ES-I3 (cell line): ENCODE data around the gene FAM107B.

Source experiments
- H3K36me3 ChIP-seq: 2 replicates; pipeline ENCODE4 v1.6.1; 2013; ENCODE audit warnings: mild to moderate bottlenecking, low read length, control low read depth, moderate library complexity; ENCODE audit not compliant: insufficient read depth
- H3K4me1 ChIP-seq: 2 replicates; pipeline ENCODE4 v1.6.1; 2013; ENCODE audit warnings: mild to moderate bottlenecking, control low read depth, low read length; ENCODE audit not compliant: insufficient read depth
- H3K9ac ChIP-seq: 2 replicates; pipeline ENCODE4 v1.6.1; 2013; ENCODE audit warnings: low read depth, mild to moderate bottlenecking, low read length, moderate library complexity
- H3K9me3 ChIP-seq: 2 replicates; pipeline ENCODE4 v1.6.1; 2013; ENCODE audit warnings: mild to moderate bottlenecking, low read length, moderate library complexity; ENCODE audit not compliant: control insufficient read depth, insufficient read depth

Gene FAM107B

GRCh38 chr10:14583967-14584366, 190.7 kb downstream of the FAM107B start:
- no peak overlapping the region for H3K9ac ChIP-seq
- no peaks in the 10 kb centered on the region for H3K36me3 ChIP-seq
- H3K4me1 ChIP-seq: peaks cover 10% of the 10 kb centered on the region; the same call in 1 of the 2 replicates
- no peaks in the 10 kb centered on the region for H3K9me3 ChIP-seq

- H3K9me3 ChIP-seq: no peaks in the 10 kb centered on the region
- H3K36me3 ChIP-seq: no peaks in the 10 kb centered on the region
- H3K4me1 ChIP-seq: peaks cover 17% of the 10 kb centered on the region
- H3K9ac ChIP-seq: no peak overlapping the region
Observed at GRCh38 chr10:14583252-14583651, 191.4 kb downstream of the FAM107B start.

GRCh38 chr10:14581553-14582321, 193.0 kb downstream of the FAM107B start:
- H3K9me3 ChIP-seq: no peaks in the 10 kb centered on the region
- no peak overlapping the region for H3K9ac ChIP-seq
- no peaks in the 10 kb centered on the region for H3K36me3 ChIP-seq
- H3K4me1 ChIP-seq: peaks cover 29% of the 10 kb centered on the region

GRCh38 chr10:14580671-14581332, 193.9 kb downstream of the FAM107B start:
- Histone ChIP-seq H3K36me3 (no peaks in the 10 kb centered on the region), H3K9ac (no peak overlapping the region), H3K4me1 (peaks cover 20% of the 10 kb centered on the region)

GRCh38 chr10:14579405-14579804, 195.3 kb downstream of the FAM107B start:
- no peaks in the 10 kb centered on the region for H3K36me3 ChIP-seq
- H3K4me1 ChIP-seq: peaks cover 19% of the 10 kb centered on the region
- no peak overlapping the region for H3K9ac ChIP-seq
- H3K9me3 ChIP-seq: no peaks in the 10 kb centered on the region

More at GRCh38 chr10:14580671-14581332, 193.9 kb downstream of the FAM107B start:
- no peaks in the 10 kb centered on the region for H3K9me3 ChIP-seq

GRCh38 chr10:14578060-14578952, 196.4 kb downstream of the FAM107B start:
- H3K9me3 ChIP-seq: no peaks in the 10 kb centered on the region
- H3K4me1 ChIP-seq: peaks cover 19% of the 10 kb centered on the region
- no peaks in the 10 kb centered on the region for H3K36me3 ChIP-seq
- H3K9ac ChIP-seq: no peak overlapping the region

GRCh38 chr10:14574885-14575284, 199.8 kb downstream of the FAM107B start:
- Histone ChIP-seq H3K36me3 (no peaks in the 10 kb centered on the region), H3K9ac (no peak overlapping the region)

GRCh38 chr10:14574291-14574690, 200.4 kb downstream of the FAM107B start:
- Histone ChIP-seq H3K36me3 (no peaks in the 10 kb centered on the region), H3K9ac (no peak overlapping the region), H3K9me3 (no peaks in the 10 kb centered on the region), H3K4me1 (peaks cover 23% of the 10 kb centered on the region)

More at GRCh38 chr10:14574885-14575284, 199.8 kb downstream of the FAM107B start:
- peaks cover 23% of the 10 kb centered on the region for H3K4me1 ChIP-seq
- no peaks in the 10 kb centered on the region for H3K9me3 ChIP-seq

- peaks cover 21% of the 10 kb centered on the region for H3K4me1 ChIP-seq
- no peaks in the 10 kb centered on the region for H3K36me3 ChIP-seq
- H3K9ac ChIP-seq: no peak overlapping the region
- no peaks in the 10 kb centered on the region for H3K9me3 ChIP-seq
Observed at GRCh38 chr10:14573666-14574261, 200.9 kb downstream of the FAM107B start.

GRCh38 chr10:14572811-14573210, 201.9 kb downstream of the FAM107B start:
- Histone ChIP-seq H3K9me3 (no peaks in the 10 kb centered on the region), H3K4me1 (peaks cover 12% of the 10 kb centered on the region), H3K36me3 (no peaks in the 10 kb centered on the region), H3K9ac (no peak overlapping the region)

GRCh38 chr10:14571866-14572507, 202.7 kb downstream of the FAM107B start:
- Histone ChIP-seq H3K4me1 (peaks cover 4% of the 10 kb centered on the region), H3K9me3 (no peaks in the 10 kb centered on the region), H3K36me3 (no peaks in the 10 kb centered on the region), H3K9ac (no peak overlapping the region)

GRCh38 chr10:14570800-14571199, 203.9 kb downstream of the FAM107B start:
- Histone ChIP-seq H3K9ac (no peak overlapping the region), H3K4me1 (peaks cover 4% of the 10 kb centered on the region), H3K9me3 (no peaks in the 10 kb centered on the region), H3K36me3 (no peaks in the 10 kb centered on the region; the same call in 1 of the 2 replicates)

GRCh38 chr10:14569274-14570060, 205.2 kb downstream of the FAM107B start:
- H3K9ac ChIP-seq: no peak overlapping the region
- peaks cover 4% of the 10 kb centered on the region for H3K4me1 ChIP-seq
- no peaks in the 10 kb centered on the region; the same call in 1 of the 2 replicates for H3K9me3 ChIP-seq
- no peaks in the 10 kb centered on the region; the same call in 1 of the 2 replicates for H3K36me3 ChIP-seq
